CD8-positive, alpha-beta memory T cell (primary cell): ENCODE data around the gene TRIM28. TPM values are rescaled to one million over a fixed set of nuclear protein-coding genes. Genes with fewer than 3 reads are reported as not detected.
A peak's percentile ranks its signal among the peaks of the same experiment; 100 is the strongest.

Source experiments
- CTCF ChIA-PET: fragments of 350-600 bp; sonication (Branson Sonifier 250); formaldehyde crosslinking; loops from one replicate; lab custom pipeline; 2021; ENCODE audit warnings: antibody characterized with exemption; lab: Charles Lee
- POLR2A ChIA-PET: fragments of 350-600 bp; sonication (Branson Sonifier 250); formaldehyde crosslinking; loops from one replicate; lab custom pipeline; 2021; ENCODE audit warnings: antibody characterized with exemption; lab: Charles Lee
- DNase-seq, 5 donors: peaks; one replicate each; pipeline versions ENCODE4 v3.0.0 to v3.0.0-alpha.2; 2020 to 2022; ENCODE audit warnings: mixed read lengths in 1 of 5
- H3K27ac ChIP-seq: one replicate; pipeline ENCODE4 v1.7.0; 2013; ENCODE audit warnings: low read depth, mild to moderate bottlenecking, low read length, moderate library complexity
- H3K27me3 ChIP-seq: 2 replicates; pipeline ENCODE4 v1.7.0; 2013; ENCODE audit warnings: low read length, mild to moderate bottlenecking; ENCODE audit not compliant: insufficient read depth, poor library complexity, severe bottlenecking
- H3K36me3 ChIP-seq: 2 replicates; pipeline ENCODE4 v1.7.0; 2013; ENCODE audit warnings: mild to moderate bottlenecking, low read length, moderate library complexity; ENCODE audit not compliant: insufficient read depth
- H3K4me1 ChIP-seq: 2 replicates; pipeline ENCODE4 v1.7.0; 2013; ENCODE audit warnings: mild to moderate bottlenecking, low read length, moderate library complexity; ENCODE audit not compliant: insufficient read depth
- H3K4me3 ChIP-seq: 2 replicates; pipeline ENCODE4 v1.7.0; 2013; ENCODE audit warnings: mild to moderate bottlenecking, low read length
- H3K9me3 ChIP-seq: 2 replicates; pipeline ENCODE4 v1.7.0; 2013; ENCODE audit warnings: mild to moderate bottlenecking, low read length
- H3K27ac Mint-ChIP-seq, 8 donors: one replicate each; pipeline ENCODE4 v1.8.0; 2020 to 2021; ENCODE audit warnings: mixed read lengths in 8 of 8, mild to moderate bottlenecking in 6 of 8, inconsistent platforms in 3 of 8, moderate library complexity in 3 of 8
- H3K27me3 Mint-ChIP-seq, 2 donors: one replicate each; pipeline ENCODE4 v1.8.0; 2020 to 2021; ENCODE audit warnings: mixed read lengths in 2 of 2, mild to moderate bottlenecking in 1 of 2, moderate library complexity in 1 of 2
- H3K36me3 Mint-ChIP-seq, 3 donors: one replicate each; pipeline ENCODE4 v1.8.0; 2020 to 2021; ENCODE audit warnings: mixed read lengths in 3 of 3, inconsistent platforms in 1 of 3, mild to moderate bottlenecking in 1 of 3
- H3K4me1 Mint-ChIP-seq, 3 donors: one replicate each; pipeline ENCODE4 v1.8.0; 2020 to 2021; ENCODE audit warnings: mixed read lengths in 3 of 3, inconsistent platforms in 1 of 3, mild to moderate bottlenecking in 1 of 3
- H3K4me3 Mint-ChIP-seq, 7 donors: one replicate each; pipeline ENCODE4 v1.8.0; 2020 to 2021; ENCODE audit warnings: mixed read lengths in 7 of 7, mild to moderate bottlenecking in 6 of 7, moderate library complexity in 4 of 7, inconsistent platforms in 2 of 7
- H3K9me3 Mint-ChIP-seq, 5 donors: one replicate each; pipeline ENCODE4 v1.8.0; 2020 to 2022; ENCODE audit warnings: mixed read lengths in 5 of 5, mild to moderate bottlenecking in 3 of 5, moderate library complexity in 2 of 5, inconsistent platforms in 1 of 5
- polyA plus RNA-seq: library from polyadenylated mRNA; unstranded; fragments of 300-500 nt; fragmentation: Illumina TruSeq; gene quantifications from one replicate; pipeline ENCODE4 v1.2.3, GENCODE V29; 2021
- total RNA-seq, 2 experiments: library from RNA; stranded (reverse); gene quantifications; one replicate each; pipeline ENCODE4 v1.2.3, GENCODE V29; 2021

The TRIM28 gene
- total and polyA plus RNA-seq, 3 experiments from 2014 or later = 57.5 to 715 (median 705) TPM

DNA sequence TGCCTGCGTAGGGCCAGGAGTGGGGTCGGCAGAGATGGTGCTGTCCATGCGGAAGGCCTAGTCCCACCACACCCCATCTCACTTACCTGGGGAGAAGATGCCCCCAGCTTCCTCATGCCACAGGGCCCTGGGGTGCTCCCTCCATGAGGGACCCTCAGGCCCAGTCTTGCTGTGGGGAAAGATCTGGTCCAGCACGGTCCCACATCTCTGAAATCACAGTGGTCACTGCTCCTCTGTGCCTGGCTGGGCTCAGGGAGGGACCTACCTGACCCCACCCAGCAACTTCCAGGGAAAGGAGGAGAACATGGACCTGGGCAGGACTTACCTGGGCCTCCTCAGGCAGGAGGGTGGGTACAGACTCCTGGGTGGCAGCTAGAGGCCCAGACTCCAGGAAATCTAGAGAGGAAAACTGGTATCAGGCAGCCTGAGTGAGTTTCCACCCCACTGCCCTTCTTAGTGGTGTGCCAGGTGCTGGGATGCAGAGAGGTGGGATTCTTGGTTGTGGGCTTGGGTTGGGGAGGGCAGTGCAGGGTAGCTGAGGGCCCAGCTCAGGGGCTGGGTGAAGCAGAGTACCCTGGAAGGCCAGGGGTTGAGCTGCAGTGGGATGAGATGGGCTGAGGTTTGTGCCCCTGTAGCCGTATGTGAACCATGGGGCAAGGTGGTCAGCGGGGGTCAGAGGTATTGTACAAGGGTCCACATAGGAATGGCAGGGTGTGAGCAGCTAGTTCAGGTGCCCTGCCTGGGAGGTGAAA lies 25.5 kb downstream of the TRIM28 start:
- Mint-ChIP-seq H3K27ac (no peak overlapping the region), H3K27me3 (peaks cover 0 to 9% of the 10 kb centered on the region in 2 donors), H3K9me3 (no peaks in the 10 kb centered on the region), H3K36me3 (peaks cover 0 to 18% (median 0%) of the 10 kb centered on the region in 3 donors), H3K4me3 (no peak overlapping the region), H3K4me1 (peaks cover 22 to 31% (median 22%) of the 10 kb centered on the region in 3 donors)
- Histone ChIP-seq H3K27ac (no peak overlapping the region), H3K9me3 (no peaks in the 10 kb centered on the region), H3K4me3 (no peak overlapping the region), H3K27me3 (no peaks in the 10 kb centered on the region), H3K4me1 (peaks cover 18% of the 10 kb centered on the region), H3K36me3 (no peaks in the 10 kb centered on the region)
- DNase-seq = peak in 1 of 5 donors; percentile 36
- CTCF ChIA-PET = interaction anchor here (0.7 to 4.2 kb wide), 4 partner anchors 8 to 56 kb away, joined by 3 to 24 read pairs (median 7); partner anchors contain the start of gene ZBTB45
- POLR2A ChIA-PET = interaction anchor here (0.6 kb wide), 1 partner anchor 48 kb away, joined by 3 read pairs; no protein-coding TSS in a partner anchor

DNA sequence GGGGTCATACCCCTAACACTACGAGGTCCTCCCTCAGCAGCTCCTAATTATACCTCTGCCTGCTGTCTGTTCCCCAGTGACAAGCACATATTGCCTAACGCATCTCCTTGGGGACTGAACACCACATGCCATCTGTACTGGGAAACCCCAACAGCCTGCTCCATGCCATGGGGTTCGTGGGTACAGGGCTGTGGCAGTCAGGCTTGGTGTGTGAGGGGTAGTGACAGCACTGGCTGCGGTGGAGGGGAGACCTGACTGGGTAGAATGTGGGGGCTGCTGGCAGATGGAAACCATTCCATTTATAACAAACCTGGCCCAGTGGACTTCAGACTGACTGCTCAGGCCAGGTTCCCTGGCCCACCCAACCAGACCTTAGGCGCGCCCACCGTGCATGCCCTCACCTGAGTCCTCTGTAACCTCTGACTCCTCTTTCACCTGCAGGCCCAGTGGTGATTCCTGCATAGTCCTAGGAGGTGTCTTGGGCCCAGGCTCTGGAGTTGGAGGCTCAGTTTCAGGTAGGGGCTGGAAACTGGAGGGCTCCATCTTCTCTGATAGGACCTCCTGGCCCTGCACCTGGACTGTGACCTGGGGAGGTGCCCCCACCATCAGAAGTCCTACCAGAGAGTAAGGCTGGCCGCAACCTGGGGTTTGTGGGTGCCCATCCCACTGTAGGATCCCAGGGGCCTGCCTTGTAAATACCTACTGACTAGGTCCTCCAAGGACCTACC lies 26.2 kb downstream of the TRIM28 start:
- H3K27ac Mint-ChIP-seq = peak overlapping the region in 1 of 8 donors; percentile 76
- Histone ChIP-seq H3K4me3 (no peak overlapping the region), H3K27me3 (no peaks in the 10 kb centered on the region), H3K4me1 (peaks cover 23% of the 10 kb centered on the region), H3K27ac (no peak overlapping the region), H3K9me3 (no peaks in the 10 kb centered on the region), H3K36me3 (no peaks in the 10 kb centered on the region)
- H3K36me3 Mint-ChIP-seq = peaks cover 0 to 17% (median 0%) of the 10 kb centered on the region in 3 donors
- peaks cover 0 to 9% of the 10 kb centered on the region in 2 donors for H3K27me3 Mint-ChIP-seq
- DNase-seq = no peak
- ChIA-PET CTCF (interaction anchor here (0.7 to 4.2 kb wide), 4 partner anchors 9 to 56 kb away, joined by 3 to 24 read pairs (median 7); partner anchors contain the start of gene ZBTB45), POLR2A (interaction anchor here (0.6 kb wide), 1 partner anchor 48 kb away, joined by 3 read pairs; no protein-coding TSS in a partner anchor)
- peaks cover 19 to 33% (median 21%) of the 10 kb centered on the region in 3 donors for H3K4me1 Mint-ChIP-seq
- no peaks in the 10 kb centered on the region for H3K9me3 Mint-ChIP-seq
- no peak overlapping the region for H3K4me3 Mint-ChIP-seq

- POLR2A ChIA-PET = interaction anchor here (1.0 to 2.1 kb wide), 3 partner anchors 10 to 50 kb away, joined by 5 to 17 read pairs (median 6); partner anchors contain the start of genes CHMP2A and ZBTB45
- Mint-ChIP-seq H3K4me1 (peaks cover 23 to 41% (median 25%) of the 10 kb centered on the region in 3 donors), H3K27me3 (peaks cover 0 to 9% of the 10 kb centered on the region in 2 donors), H3K27ac (peak overlapping the region in 1 of 8 donors; percentile 33), H3K4me3 (peak overlapping the region in 1 of 7 donors; percentile 26), H3K9me3 (no peaks in the 10 kb centered on the region), H3K36me3 (peaks cover 0 to 20% (median 0%) of the 10 kb centered on the region in 3 donors)
- no peak overlapping the region for H3K4me3 ChIP-seq
- no peak overlapping the region for H3K27ac ChIP-seq
- H3K9me3 ChIP-seq = no peaks in the 10 kb centered on the region
- peaks cover 28% of the 10 kb centered on the region for H3K4me1 ChIP-seq
- CTCF ChIA-PET = interaction anchor here (4.2 kb wide), 1 partner anchor 51 kb away, joined by 24 read pairs; the partner anchor contains the start of gene ZBTB45
- H3K27me3 ChIP-seq = no peaks in the 10 kb centered on the region
- H3K36me3 ChIP-seq = no peaks in the 10 kb centered on the region
- peak in 1 of 5 donors; percentile 42 for DNase-seq
Observed at GRCh38 chr19:58570770-58571574, 27.1 kb downstream of the TRIM28 start.

DNA sequence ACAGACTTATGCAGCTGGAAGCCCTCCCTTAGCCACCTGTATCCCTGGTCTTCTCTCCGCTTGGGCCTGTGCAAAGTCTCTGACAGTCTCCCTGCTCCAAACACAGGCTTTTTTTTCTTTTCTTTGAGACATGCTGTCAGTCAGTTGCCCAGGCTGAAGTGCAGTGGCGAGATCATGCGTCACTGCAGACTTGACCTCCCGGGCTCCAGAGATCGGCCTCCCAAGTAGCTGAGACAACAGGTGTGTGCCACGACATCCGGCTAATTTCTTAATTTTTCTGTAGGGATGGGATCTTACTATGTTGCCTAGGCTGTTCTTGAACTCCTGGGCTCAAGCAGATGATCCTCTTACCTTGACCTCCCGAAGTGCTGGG lies 27.7 kb downstream of the TRIM28 start:
- Histone ChIP-seq H3K27me3 (no peaks in the 10 kb centered on the region), H3K4me3 (no peak overlapping the region), H3K36me3 (no peaks in the 10 kb centered on the region), H3K4me1 (peaks cover 29% of the 10 kb centered on the region), H3K27ac (no peak overlapping the region), H3K9me3 (no peaks in the 10 kb centered on the region)
- Mint-ChIP-seq H3K27ac (peak overlapping the region in 7 of 8 donors; percentile 33 to 100 (median 100)), H3K36me3 (peaks cover 0 to 20% (median 0%) of the 10 kb centered on the region in 3 donors), H3K4me1 (peaks cover 24 to 43% (median 26%) of the 10 kb centered on the region in 3 donors), H3K9me3 (no peaks in the 10 kb centered on the region), H3K4me3 (peak overlapping the region in 1 of 7 donors; percentile 89), H3K27me3 (peaks cover 0 to 9% of the 10 kb centered on the region in 2 donors)
- no peak for DNase-seq
- CTCF ChIA-PET = interaction anchor here (1.0 to 4.2 kb wide), 4 partner anchors 9 to 58 kb away, joined by 3 to 24 read pairs (median 4); partner anchors contain the start of gene ZBTB45
- POLR2A ChIA-PET = interaction anchor here (1.0 to 2.1 kb wide), 4 partner anchors 9 to 51 kb away, joined by 5 to 17 read pairs (median 9); partner anchors contain the start of genes CHMP2A and ZBTB45

GRCh38 chr19:58572026-58572817 lies 28.4 kb downstream of the TRIM28 start:
- CTCF ChIA-PET = interaction anchor here (1.0 to 4.2 kb wide), 4 partner anchors 10 to 59 kb away, joined by 3 to 24 read pairs (median 4); partner anchors contain the start of gene ZBTB45
- H3K4me3 ChIP-seq = peak overlapping the region; percentile 98
- peaks cover 24 to 43% (median 26%) of the 10 kb centered on the region in 3 donors for H3K4me1 Mint-ChIP-seq
- POLR2A ChIA-PET = interaction anchor here (1.0 to 2.1 kb wide), 8 partner anchors 9 to 389 kb away, joined by 3 to 17 read pairs (median 6); partner anchors contain the start of genes CHMP2A, UBE2M, ZBTB45 and ZNF132
- H3K27ac Mint-ChIP-seq = peak overlapping the region; percentile 95 to 100 (median 100)
- DNase-seq = peak in 1 of 5 donors; percentile 48
- peak overlapping the region; percentile 89 to 99 (median 95) for H3K4me3 Mint-ChIP-seq
- H3K27me3 Mint-ChIP-seq = peaks cover 0 to 9% of the 10 kb centered on the region in 2 donors
- H3K9me3 Mint-ChIP-seq = no peaks in the 10 kb centered on the region
- H3K27ac ChIP-seq = peak overlapping the region; percentile 100
- H3K36me3 Mint-ChIP-seq = peaks cover 0 to 20% (median 0%) of the 10 kb centered on the region in 3 donors
- H3K27me3 ChIP-seq = no peaks in the 10 kb centered on the region
- H3K4me1 ChIP-seq = peaks cover 29% of the 10 kb centered on the region
- no peaks in the 10 kb centered on the region for H3K36me3 ChIP-seq
- no peaks in the 10 kb centered on the region for H3K9me3 ChIP-seq

DNA sequence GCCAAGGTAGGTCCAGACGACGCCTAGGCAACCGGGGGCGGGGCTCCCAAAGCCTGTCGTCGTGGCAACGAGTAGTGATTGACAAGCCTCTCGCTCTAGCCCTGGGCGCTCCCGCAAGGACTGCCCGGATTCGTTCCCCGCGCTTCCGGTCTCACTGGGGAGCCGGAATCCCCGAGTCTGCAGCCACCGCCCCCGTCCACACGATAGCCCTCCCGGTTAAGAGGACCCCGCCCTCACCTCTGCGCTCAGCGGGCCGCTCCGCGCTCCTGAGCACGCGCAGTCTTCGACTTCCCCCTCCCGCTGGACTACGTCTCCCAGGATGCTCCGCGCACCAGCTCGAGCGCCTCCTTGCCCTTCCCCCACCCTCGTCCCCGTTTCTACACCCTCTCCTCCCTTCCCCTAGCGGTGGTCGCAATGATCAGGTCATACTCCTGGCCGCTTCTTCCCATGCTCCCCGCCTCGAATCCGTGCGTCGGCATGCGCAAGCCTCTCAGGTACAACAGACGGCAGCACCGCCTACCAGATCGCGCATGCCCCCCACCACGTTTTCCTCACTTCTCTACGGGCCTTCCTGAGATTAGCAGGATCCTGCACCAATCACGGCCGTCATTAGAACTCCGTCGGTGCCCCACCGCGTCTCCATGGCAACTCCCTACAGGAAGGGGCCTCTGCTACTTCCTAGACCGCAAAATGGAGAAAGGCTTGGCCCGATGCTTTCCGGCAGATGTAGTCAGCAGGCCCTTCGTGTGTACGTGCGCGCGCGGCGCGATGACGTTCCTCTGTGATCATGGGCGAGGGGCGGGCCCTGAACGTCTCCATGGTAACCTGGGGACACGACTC lies 29.2 kb downstream of the TRIM28 start, which contains the start of gene MZF1:
TSS of gene MZF1 (minus strand) at position 518 of the 840 bp plus-strand sequence. CDS start 1,946 bp downstream, outside the sequence.
- Mint-ChIP-seq H3K4me1 (peaks cover 24 to 49% (median 26%) of the 10 kb centered on the region in 3 donors), H3K4me3 (peak within 1 kb of the TSS; percentile 89 to 99 (median 95)), H3K27me3 (peaks cover 0 to 9% of the 10 kb centered on the region in 2 donors), H3K36me3 (peaks cover 0 to 23% (median 0%) of the 10 kb centered on the region in 3 donors), H3K9me3 (no peaks in the 10 kb centered on the region), H3K27ac (peak within 1 kb of the TSS; percentile 95 to 100 (median 100))
- ChIA-PET POLR2A (interaction anchor here (1.0 to 2.1 kb wide), 6 partner anchors 10 to 390 kb away, joined by 3 to 17 read pairs (median 5); partner anchors contain the start of genes CHMP2A, UBE2M, ZBTB45 and ZNF132), CTCF (interaction anchor here (1.0 to 4.2 kb wide), 4 partner anchors 10 to 59 kb away, joined by 3 to 24 read pairs (median 4); partner anchors contain the start of gene ZBTB45)
- peaks cover 29% of the 10 kb centered on the region for H3K4me1 ChIP-seq
- H3K36me3 ChIP-seq = no peaks in the 10 kb centered on the region
- H3K27me3 ChIP-seq = no peaks in the 10 kb centered on the region
- H3K4me3 ChIP-seq = peak within 1 kb of the TSS; percentile 98
- peak within 1 kb of the TSS; percentile 100 for H3K27ac ChIP-seq
- H3K9me3 ChIP-seq = no peaks in the 10 kb centered on the region
- peak; percentile 99 to 100 (median 100) for DNase-seq
